VCaP (cell line): ENCODE results near the gene ZNF592.

Experiments used
- H3K27ac ChIP-seq: fragments of 450-650 bp; 2 replicates; pipeline ENCODE4 v1.5.1; 2017
- CTCF ChIP-seq: fragments of 450-650 bp; conservative IDR thresholded peaks from 2 replicates; pipeline ENCODE4 v1.5.1; 2017; ENCODE audit warnings: mild to moderate bottlenecking, moderate library complexity

The ZNF592 gene

GRCh38 chr15:84749111-84749991 lies 959 bp downstream of the ZNF592 start:
- peak overlapping the region; percentile 98 for H3K27ac ChIP-seq
- TF ChIP-seq CTCF: no peak

- no peak for TF ChIP-seq CTCF
- peak overlapping the region; percentile 98 for H3K27ac ChIP-seq
Measured at GRCh38 chr15:84750583-84751092, 2.2 kb downstream of the ZNF592 start.

GRCh38 chr15:84751721-84752120 lies 3.3 kb downstream of the ZNF592 start:
- peak overlapping the region; percentile 98; the same call in 1 of the 2 replicates for H3K27ac ChIP-seq

- no peak for TF ChIP-seq CTCF
Measured at GRCh38 chr15:84752195-84752594, 3.8 kb downstream of the ZNF592 start.

GRCh38 chr15:84752700-84753099 lies 4.3 kb downstream of the ZNF592 start:
- H3K27ac ChIP-seq: peak overlapping the region; percentile 49; the same call in 1 of the 2 replicates
- no peak for TF ChIP-seq CTCF

More at GRCh38 chr15:84752195-84752594, 3.8 kb downstream of the ZNF592 start:
- H3K27ac ChIP-seq: no peak overlapping the region; the same call in 1 of the 2 replicates

- 0 out of 2 replicates have a peak overlapping the region, but pooled peaks have one; percentile 49 for H3K27ac ChIP-seq
Measured at GRCh38 chr15:84754889-84755288, 6.5 kb downstream of the ZNF592 start.

- no peak overlapping the region for H3K27ac ChIP-seq
- TF ChIP-seq CTCF: no peak
Measured at GRCh38 chr15:84755736-84756527, 7.5 kb downstream of the ZNF592 start.

GRCh38 chr15:84759018-84759417 lies 10.6 kb downstream of the ZNF592 start:
- H3K27ac ChIP-seq: no peak overlapping the region
- no peak for TF ChIP-seq CTCF
